ENCODE results near the gene SUSD6.

The SUSD6 gene, protein sequence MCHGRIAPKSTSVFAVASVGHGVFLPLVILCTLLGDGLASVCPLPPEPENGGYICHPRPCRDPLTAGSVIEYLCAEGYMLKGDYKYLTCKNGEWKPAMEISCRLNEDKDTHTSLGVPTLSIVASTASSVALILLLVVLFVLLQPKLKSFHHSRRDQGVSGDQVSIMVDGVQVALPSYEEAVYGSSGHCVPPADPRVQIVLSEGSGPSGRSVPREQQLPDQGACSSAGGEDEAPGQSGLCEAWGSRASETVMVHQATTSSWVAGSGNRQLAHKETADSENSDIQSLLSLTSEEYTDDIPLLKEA

DNA sequence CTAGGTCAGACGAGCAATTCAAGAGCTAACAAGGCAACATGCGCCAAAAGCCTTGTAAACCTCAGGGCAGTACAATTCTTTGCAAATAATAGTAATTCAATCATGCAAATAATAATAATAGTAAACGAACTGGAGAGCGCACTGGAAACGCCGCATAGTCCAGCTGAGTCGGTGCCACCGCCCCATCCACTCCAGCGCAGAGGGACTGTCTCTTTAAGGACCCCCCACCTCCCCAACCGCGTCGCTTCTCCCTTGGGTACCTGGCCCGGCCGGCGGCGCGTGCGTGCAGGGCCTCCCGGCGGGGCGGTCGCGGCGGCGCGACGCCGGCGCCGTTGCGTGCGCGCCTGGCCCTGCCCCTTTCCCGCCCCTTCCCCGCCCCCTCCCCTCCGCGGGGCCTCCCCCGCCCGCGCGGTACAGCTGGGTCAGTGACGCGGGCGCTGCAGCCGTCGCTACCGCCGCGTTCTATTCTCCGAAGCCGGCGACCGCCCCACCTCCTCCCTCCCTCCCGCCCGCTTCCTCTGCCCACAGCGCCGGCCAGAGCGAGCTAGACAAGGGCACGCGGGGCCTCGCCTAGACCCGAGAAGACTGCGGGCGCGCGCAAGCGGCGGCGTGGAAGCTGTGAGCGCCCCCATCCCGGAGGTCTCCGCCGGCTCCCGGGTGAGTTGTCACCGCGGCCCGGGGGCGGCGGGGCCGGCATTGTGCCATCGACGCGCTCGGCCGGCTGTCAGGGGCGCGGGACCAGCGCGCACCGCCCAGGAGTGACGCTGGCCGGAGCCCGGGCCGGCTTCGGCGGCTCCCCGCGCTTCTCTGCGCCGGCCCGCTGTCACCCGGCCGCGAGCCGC is at the start of gene SUSD6:
Gene SUSD6, plus strand, starts transcription at position 425 of the 842 bp plus-strand sequence. CDS start 46,997 bp downstream, outside the sequence.
- DNase-seq (ENCODE audit: low spot score), result peak; percentile 88

DNA sequence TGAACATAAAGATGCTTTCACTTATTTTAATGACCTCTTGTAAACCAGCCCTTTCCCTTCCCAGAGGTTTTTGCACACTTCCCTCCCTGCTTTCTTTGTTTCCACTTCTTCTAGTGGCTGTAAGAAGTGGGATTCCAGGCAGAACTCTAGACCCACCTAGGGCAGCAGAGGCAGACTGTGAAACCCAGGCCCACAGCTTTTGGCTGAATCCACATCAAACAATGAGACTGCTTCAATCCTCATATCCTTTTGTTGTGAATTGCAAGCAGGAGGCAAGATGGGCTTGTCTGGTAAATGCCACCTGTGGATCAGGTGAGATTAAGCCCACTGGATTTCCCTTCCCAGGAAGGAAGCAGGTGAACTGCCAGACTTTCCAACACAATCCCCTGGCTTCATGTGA is 49.5 kb upstream of the SUSD6 start:
- no peak for DNase-seq (ENCODE audit: low spot score)

DNA sequence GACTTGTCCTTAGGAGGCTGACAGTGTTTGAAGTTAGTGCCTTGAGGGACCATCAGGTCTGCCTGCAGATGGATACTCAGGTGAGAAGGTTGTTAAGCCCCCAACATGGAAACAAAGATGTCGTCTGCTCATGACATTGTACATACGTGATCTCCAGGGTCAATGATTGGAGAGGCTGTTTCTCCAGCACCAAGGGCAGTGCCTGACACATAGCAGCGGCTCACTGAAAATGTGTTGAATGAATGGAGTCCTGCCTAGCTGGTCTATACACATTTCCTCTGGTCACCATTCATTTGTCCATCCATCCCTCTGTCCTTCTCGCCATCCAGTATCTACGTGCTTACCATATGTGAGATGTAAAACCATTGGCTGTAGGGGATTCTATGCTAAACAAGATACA is 43.8 kb upstream of the SUSD6 start:
- DNase-seq (ENCODE audit: low spot score), result no peak

DNA sequence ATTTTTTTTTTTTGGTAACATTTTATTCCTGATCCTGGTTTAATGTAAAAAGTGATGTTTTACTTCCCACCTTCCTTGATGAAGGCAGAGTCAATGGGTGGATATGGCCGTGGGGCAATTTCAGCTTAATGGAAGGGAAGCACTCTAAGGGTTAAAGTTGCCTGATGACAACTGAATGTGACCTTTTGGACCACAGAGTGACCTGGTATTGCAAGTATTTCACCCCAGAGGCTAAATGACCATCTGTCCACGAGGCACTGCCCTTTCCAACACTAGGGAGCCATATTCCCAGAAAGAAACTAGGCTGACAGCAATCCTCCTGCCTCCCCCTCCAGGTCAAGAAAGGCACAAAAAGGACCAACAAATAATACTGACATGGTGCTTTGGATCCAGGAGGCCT is 41.5 kb upstream of the SUSD6 start:
- no peak for DNase-seq (ENCODE audit: low spot score)

DNA sequence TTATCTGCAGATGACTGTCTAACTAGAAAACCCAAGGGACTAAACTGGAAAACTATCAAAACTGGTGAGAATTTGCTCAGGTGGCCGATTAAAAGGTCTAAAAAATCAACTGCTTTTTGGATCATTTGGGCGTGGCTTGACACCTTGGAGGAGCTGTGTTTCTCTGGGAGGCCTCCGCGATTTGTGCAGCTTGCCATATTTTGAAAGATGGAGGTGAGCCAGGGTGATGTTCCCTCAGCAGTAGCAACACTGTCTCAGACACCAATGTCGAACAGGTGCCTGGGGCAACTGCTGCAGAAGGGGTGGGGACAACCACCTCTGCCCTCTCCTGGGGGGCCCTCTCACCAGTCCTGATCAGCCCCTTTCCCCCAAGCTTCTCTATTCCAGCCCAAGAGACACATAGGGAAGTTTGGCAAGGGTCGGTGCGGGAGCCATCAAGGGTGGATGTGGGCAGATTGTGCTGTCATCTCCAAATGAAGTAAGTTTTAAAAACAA is 40.5 kb upstream of the SUSD6 start:
- no peak for DNase-seq (ENCODE audit: low spot score)

DNA sequence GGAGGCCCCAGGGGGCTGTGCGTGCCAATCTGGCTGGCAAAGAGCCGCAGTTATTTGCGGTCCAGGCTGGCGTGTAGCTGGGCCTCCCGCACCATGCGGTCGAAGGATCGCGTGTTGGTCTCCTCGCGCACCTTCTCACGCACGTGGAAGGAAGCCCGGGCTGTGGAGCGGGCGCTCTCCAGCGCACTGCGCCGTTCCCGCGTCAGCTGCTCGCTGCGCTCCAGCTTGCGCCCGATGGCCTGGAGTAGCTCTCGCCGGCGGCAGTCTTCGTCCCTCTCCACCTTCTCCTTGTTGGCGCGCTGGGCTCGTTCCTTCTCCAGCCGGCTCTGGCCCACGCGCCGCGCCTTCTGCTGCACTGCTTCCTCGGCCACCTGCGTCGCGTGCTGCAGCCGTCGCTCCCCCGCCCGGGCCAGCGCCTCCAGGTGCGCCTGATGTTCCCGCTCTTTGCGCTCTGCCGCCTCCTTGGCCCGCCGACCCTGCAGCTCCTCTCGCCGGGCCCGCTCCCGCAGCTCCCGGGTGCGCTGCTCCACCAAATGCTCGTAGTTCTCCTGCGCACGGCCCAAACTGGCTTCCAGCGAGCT is 39.9 kb upstream of the SUSD6 start:
- DNase-seq (ENCODE audit: low spot score), result no peak

DNA sequence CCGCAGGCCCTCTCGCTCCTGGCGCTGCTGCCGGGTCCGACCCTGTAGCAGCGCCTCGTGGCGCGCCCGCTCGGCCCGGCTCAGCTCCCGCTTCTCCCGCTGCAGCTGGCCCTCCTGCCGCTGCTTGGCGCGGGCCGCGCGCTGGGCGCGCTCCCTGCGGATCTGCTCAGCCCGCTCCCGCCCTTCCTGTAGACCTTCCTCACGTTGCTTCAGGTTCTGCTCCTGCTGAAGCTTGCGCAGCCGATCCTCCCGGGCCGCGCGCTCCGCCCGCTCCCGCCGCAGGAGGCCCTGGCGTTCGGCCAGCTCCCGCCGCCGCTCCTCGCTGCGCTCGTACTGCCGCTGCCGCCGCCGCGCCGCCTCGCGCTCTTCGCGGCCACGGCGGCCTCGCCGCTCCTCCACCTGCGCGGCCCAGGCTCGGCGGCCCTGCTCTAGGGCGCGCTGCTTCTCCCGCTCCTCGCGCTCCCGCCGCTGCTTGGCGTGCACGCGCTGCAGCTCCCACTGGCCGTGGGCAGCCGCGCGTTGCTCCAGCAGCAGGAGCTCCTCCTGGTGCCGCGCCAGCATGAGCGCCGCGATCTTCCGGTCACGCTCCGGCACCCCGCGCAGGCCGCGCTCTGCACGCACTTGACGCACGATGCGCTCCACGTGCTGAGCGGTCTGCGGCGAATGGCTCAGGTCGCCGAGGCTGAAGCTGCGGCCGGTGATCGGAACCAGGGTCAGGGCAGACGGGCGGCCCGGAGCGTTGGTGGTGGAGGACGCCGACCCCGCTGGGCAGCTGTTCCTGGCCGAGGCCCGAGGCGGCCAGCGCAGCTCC is 39.2 kb upstream of the SUSD6 start:
- DNase-seq (ENCODE audit: low spot score), result no peak

DNA sequence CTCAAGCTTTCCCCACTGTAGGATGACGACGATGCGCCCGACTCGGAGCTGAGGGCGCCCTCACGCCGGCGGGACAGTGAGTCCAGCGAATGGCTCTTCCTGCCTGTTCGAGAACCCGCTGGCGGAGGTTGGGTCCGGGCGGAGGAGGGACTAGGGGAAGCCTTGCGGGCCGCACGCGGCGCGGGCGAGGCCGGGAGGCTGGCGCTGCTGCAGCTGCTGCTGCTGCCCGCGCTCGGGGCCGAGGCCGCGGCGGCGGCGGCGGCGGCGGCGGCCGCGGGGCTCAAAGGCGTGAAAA is 38.6 kb upstream of the SUSD6 start:
- no peak for DNase-seq (ENCODE audit: low spot score)

DNA sequence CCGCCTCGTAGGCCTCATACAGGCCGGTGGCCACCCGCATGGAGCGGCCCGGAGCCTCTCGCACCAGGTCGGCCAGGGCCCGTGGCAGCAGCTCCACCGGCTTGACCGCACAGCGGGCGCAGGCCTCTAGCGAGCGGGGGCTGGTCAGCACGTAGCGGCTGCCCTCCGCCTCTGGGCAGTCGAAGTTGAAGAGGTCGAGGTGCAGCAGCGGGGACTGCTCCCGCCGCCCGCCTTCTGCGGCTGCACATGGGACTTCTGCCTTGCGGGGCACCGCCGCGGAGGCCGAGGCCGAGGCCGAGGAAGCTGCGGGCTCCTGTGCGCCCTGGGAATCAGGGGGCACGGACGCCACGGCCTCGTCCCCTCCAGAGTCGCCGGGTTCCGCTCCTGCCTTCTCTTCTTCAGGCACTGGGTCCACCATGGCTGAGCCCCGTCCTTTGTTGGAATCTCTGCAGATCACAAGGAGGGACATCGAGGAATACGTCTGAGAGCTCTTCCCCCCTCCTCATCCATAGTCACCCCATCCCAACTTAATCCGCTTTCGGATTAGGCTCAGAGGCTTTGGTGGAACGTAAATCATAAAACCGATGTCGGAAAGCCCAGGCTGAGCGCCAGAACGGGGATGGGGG is 38.1 kb upstream of the SUSD6 start:
- DNase-seq (ENCODE audit: low spot score), result no peak

DNA sequence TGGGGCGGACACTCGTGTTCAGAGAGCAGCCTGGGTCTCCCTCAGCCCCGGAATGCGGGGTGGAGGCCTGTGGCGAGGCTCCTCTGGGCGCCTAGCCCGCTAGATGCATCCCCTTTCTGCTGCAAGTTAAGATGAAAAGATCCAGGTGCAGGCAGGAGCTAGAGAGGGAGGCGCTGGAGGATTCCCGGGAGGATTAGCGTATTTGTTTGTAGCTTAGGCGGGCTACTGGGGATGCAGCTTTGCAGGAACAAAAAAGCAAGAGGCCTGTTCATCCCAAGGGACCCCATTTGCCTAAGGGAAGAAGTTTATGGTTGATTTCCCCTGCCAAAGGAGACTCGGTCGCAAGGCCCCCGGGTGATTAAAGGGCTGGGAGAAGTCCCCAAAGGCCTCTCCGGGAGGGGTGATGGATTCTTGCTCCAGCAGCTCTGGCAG is 37.5 kb upstream of the SUSD6 start:
- no peak for DNase-seq (ENCODE audit: low spot score)

DNA sequence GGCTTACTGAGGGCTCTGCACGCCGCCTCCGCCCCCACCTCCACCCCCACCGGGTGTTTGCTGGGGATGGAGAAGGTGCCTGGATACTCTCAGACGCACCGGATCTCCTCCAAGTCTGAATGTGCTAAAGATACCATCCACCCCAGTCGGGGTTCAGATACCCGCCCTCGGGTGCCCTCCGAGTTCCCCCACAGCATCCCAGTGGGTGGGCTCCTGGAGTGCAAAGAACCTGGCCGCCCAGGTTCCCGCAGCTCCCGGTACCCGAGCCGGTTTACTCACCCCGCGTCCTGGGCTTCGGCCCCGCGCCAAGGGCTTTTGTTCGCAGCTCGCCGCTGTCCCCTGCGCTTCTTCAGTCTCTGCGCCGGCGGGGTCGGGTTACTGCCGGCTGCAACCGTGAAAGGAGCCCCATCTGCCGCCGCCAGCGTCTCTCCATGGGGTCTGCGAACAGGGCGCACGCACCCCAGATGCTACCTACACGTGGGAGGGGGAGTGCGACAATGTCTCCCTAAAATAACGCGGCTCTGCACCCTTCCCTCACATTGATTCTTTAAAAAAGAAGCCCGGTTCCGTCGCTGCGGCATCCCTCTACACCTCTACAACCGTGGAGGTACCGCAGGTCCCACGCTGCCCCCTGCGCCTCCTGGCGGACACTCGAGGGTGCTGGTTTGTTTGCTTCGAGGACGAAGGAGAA is 37.0 kb upstream of the SUSD6 start, which contains the start of gene CCDC177:
Gene CCDC177, minus strand, starts transcription at position 609 of the 691 bp plus-strand sequence. CDS start 1,249 bp downstream, outside the sequence.
- no peak for DNase-seq (ENCODE audit: low spot score)

DNA sequence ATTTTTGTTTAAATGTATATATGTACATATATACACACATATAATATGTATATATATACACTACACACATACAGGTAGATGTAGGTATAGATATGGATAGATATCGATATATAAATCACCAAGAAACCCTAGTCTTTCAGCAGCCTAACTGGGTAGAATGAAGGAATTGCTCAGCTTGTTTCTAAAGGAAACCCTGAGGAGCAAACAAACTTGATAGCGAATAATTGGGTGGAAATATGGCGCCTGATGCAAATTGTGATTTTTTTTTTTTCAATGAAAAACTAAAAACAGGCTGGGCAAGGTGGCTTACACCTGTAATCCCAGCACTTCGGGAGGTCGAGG is 36.5 kb upstream of the SUSD6 start:
- DNase-seq (ENCODE audit: low spot score), result no peak

DNA sequence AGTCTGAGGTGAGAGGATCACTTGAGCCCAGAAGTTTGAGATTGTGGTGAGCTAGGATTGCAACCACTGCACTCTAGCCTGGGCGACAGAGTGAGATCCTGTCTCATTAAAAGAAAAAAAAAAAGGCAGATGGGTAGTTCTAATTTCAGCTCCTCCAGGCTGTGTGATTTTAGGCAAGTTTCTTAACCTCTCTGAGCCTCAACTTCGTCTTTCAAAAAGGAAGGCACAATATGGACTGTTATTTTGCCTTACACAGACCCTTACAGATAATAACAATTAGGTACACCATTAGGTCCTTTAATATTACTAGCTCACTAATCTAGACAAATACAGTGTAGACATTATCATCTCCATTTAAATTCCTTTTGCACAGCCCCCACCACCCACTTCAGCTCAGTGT is 31.9 kb upstream of the SUSD6 start:
- no peak for DNase-seq (ENCODE audit: low spot score)

DNA sequence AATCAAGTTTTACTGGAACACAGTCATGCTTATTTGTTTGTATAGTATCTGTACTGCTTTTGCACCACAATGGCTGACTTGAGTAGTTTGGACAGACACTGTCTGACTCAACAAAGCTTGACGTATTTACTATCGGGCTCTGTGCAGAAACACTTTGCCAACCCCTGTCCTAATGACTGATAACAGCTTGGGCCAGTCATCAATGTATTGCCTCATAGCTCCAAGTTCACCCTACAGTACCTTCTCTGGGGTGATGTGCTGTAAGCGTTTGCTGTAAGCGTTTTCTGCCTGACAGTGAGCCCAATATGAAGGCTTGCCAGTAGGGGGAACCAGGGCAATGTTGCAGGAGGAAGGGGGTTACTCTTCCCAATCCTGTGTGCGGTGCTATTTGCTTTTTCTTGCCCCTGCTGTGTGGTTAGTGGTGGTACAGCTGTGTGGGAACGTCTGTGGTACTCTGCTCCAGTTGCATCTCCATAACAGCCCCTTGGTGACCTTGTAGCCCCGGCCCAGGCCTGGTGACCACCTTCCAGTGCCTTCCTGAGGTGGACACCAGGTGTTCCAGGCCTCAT is 31.3 kb upstream of the SUSD6 start:
- no peak for DNase-seq (ENCODE audit: low spot score)

DNA sequence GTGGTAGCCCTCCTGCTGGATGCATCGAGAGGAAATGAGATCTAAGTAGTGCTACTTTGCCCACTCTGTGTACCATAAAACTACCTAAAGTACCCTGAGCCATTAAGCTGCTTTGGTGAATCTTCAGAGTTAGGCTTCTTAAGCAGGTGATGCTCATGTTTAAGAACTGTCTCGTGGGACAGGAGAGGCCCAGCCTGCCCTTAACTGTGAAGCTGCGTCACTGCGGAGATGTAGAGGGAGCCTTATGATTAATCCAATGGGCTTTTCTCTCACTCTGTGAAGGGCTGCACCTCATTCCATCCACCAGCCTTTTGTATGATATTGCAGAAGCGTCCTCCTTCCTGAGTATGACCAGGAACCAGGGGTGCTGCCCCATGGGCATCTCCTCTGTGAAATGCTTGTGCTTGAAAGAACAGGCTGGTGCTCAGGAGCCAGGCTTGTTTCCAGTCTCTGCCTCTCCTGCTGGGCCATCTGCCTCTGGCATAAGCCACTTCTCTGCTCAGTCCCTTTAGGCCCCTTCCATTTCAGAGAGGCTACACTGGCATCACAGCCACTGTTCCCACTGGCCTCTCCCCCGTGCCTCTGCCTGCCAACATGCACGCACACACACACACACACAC is 30.0 kb upstream of the SUSD6 start:
- no peak for DNase-seq (ENCODE audit: low spot score)

DNA sequence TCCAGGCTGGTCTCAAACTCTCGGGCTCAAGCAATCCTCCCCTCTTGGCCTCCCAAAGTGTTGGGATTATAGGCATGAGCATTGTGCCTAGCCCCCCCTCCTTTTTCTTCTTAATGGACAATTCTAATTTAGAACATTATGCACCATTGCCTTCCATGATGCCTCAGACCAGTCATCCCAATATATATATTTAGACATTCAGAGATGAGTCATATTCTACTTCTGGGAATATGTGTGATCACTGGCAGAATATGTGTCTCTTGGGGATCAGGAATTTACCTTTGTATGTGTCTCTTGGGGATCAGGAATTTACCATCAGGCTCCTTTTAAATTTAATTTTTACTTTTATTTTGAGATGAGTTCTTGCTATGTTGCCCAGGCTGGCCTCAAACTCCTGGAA is 29.2 kb upstream of the SUSD6 start:
- no peak for DNase-seq (ENCODE audit: low spot score)

DNA sequence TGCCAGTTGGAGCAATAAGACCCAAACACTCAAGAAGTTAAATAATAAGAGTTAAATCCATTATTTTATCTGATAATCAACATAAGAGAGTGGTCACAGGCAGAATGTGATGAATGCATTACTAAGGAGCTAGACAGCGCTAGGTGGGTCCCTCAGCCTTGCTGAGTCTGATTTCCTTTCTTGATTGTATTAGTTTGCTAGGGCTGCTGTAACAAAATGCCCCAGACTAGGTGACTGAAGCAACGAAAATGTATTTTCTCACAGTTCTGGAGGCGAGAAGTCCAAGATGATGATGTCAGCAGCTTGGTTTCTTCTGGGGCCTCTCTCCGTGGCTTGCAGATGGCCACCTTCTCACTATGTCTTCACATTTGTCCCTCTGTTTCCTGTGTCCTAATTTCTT is 28.6 kb upstream of the SUSD6 start:
- DNase-seq (ENCODE audit: low spot score), result no peak

DNA sequence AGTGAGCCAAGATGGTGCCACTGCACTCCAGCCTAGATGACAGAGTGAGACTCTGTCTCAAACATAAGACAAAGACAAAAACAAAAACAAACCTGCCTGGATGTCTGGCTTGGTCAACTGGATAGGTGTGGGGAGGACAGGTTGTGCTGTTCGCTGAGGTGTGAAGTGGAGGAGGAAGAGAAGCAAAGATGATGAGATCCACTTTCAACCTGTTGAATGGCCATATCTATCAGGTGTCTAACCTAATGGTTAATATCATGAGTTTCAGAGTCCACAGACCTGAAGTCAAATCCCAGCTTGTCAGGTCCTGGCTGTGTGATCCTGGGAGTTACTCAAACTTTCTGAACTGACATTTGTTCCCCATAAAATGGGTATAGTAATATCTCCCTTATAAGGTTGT is 27.0 kb upstream of the SUSD6 start:
- DNase-seq (ENCODE audit: low spot score), result no peak

DNA sequence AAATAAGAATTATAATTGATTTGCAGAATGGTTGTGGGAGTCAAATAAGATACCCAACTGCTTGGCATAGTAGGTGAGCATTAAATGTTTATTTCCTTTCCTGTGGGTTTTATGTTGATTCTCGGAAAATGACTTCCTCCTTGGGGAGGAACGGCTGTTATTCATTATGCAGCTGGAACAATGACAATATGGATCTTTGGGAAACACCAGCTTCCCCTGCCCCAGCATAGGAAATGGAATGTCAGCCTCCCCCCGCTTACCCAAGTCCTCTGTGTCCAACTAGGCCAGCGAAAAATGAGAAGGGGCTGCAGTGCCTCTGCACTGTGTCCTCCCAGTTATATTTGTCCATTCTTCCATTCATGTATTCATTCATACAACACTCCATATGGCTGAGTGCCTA is 25.0 kb upstream of the SUSD6 start:
- no peak for DNase-seq (ENCODE audit: low spot score)

DNA sequence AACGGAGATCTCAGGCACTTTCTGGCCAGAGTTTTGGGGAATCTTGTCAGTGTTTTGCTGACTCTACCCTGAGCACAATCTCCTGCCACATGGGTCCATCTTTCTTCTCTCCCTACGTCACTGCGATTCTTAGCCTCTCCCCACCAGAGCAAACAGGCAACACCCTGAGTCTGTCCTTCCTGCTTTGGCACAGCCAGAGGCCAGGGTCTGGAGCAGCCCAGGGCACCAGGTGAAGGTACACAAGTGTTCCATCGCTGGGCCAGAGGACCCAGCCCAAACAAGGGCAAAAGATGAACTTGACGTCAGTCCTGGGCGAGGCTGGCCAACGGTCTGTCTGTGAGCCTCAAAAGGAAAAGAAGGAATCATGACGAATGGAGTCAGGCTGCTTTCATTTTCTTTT is 24.0 kb upstream of the SUSD6 start:
- no peak for DNase-seq (ENCODE audit: low spot score)
